Measurements from ENCODE around the gene C12orf42.

GRCh38 chr12:103498990-103499389, 3.2 kb upstream of the C12orf42 start:
- TF ChIP-seq POLR2A (IDR thresholded peaks at IDR 0.05; ENCODE audit: low read depth, low read length) (no peak), SPI1 (IDR thresholded peaks at IDR 0.05; ENCODE audit: low read depth, low read length) (no peak)
